ENCODE measurements around the gene EGF.

The EGF gene

DNA sequence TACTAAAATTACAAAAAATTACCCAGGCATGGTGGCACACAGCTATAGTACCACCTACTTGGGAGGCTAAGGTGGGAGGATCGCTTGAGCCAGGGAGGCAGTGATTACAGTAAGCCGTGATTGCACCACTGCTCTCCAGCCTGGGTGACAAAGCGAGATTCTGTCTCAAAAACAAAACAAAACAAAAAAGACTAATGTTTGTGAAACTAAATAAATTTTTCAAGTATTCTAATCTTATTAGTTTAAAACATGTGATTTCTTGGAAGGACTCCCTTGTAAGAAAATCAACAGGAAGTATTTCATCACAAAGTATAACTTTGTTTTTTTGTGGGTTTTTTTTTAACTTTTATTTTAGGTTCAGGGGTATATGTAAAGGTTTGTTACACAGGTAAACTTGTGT lies 89.6 kb downstream of the EGF start:
- no peak overlapping the region for H3K27ac ChIP-seq (ENCODE audit: low read depth, low read length)
- no peak overlapping the region for H3K4me3 ChIP-seq (ENCODE audit: insufficient read depth, low read length, poor library complexity, severe bottlenecking)

DNA sequence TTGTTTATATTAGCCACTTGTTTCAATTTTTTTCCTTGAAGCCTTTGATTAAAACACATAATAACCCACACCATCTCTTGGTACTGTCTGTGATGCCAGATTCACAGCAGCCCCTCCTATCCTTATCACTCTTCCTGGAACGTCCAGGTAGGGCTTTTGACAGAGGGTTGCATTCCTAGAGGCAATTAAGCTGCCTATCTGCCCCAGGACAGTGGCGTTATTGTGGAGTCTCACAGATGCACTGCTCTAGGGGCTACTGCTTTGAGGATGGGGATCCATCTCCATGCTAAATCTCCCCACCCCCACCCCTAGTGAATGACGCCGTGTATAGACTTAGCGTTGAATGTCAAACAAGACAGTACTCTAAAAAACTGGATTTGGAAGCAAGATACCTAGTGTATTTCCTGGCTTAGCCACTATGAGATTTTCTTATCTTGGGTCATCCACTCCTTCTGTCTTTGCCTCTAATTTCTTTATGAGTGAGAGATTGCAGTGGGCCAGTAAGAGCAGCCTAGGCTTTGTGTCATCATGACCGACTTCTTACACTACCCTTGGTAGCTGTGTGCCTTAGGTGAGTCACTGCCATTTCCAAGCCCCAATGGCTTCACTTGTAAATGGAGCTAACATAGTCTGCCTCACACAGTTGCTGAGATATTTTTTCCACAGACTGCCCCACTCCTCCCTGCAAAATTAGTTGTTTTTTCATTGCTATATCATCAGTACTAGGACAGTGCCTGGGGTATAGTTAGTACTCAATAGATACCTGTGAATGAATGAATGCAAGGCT lies 90.9 kb downstream of the EGF start:
- H3K4me3 ChIP-seq (ENCODE audit: insufficient read depth, low read length, poor library complexity, severe bottlenecking) = no peak overlapping the region
- no peak for TF ChIP-seq EZH2phosphoT487 (conservative IDR thresholded peaks at IDR 0.05; ENCODE audit: low read length)
- TF ChIP-seq, protein P1, sequence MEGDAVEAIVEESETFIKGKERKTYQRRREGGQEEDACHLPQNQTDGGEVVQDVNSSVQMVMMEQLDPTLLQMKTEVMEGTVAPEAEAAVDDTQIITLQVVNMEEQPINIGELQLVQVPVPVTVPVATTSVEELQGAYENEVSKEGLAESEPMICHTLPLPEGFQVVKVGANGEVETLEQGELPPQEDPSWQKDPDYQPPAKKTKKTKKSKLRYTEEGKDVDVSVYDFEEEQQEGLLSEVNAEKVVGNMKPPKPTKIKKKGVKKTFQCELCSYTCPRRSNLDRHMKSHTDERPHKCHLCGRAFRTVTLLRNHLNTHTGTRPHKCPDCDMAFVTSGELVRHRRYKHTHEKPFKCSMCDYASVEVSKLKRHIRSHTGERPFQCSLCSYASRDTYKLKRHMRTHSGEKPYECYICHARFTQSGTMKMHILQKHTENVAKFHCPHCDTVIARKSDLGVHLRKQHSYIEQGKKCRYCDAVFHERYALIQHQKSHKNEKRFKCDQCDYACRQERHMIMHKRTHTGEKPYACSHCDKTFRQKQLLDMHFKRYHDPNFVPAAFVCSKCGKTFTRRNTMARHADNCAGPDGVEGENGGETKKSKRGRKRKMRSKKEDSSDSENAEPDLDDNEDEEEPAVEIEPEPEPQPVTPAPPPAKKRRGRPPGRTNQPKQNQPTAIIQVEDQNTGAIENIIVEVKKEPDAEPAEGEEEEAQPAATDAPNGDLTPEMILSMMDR (IDR thresholded peaks at IDR 0.05; ENCODE audit: insufficient read depth, low read length, poor library complexity, severe bottlenecking) = no peak
- H3F3A ChIP-seq (ENCODE audit: insufficient read depth) = no peaks in the 10 kb centered on the region
- no peaks in the 10 kb centered on the region for H3K79me2 ChIP-seq (ENCODE audit: insufficient read depth, low read length)
- no peaks in the 10 kb centered on the region for H4K20me1 ChIP-seq (ENCODE audit: low read depth, low read length)
- no peaks in the 10 kb centered on the region for H3K9me3 ChIP-seq (ENCODE audit: insufficient read depth, low read length)
- H3K9ac ChIP-seq (ENCODE audit: low read length) = no peak overlapping the region
- no peaks in the 10 kb centered on the region for H3K9me2 ChIP-seq (replicated peaks; ENCODE audit: insufficient read depth, low read length)
- H3K27me3 ChIP-seq (ENCODE audit: low read length) = no peaks in the 10 kb centered on the region
- H2AFZ ChIP-seq (ENCODE audit: low read depth, low read length, severe bottlenecking) = no peak overlapping the region
- no peaks in the 10 kb centered on the region for H3K36me3 ChIP-seq (ENCODE audit: low read length)
- no peak overlapping the region for H3K4me2 ChIP-seq (ENCODE audit: low read depth, low read length, poor library complexity, severe bottlenecking)
- H3K27ac ChIP-seq (ENCODE audit: low read depth, low read length) = no peak overlapping the region

More for the DNA sequence above, 89.6 kb downstream of the EGF start:
- Histone ChIP-seq H3K79me2 (ENCODE audit: insufficient read depth, low read length) (no peaks in the 10 kb centered on the region), H2AFZ (ENCODE audit: low read depth, low read length, severe bottlenecking) (no peak overlapping the region), H3K9ac (ENCODE audit: low read length) (no peak overlapping the region), H3K9me3 (ENCODE audit: insufficient read depth, low read length) (no peaks in the 10 kb centered on the region), H3F3A (ENCODE audit: insufficient read depth) (no peaks in the 10 kb centered on the region), H3K27me3 (ENCODE audit: low read length) (no peaks in the 10 kb centered on the region), H3K4me2 (ENCODE audit: low read depth, low read length, poor library complexity, severe bottlenecking) (no peak overlapping the region), H4K20me1 (ENCODE audit: low read depth, low read length) (no peaks in the 10 kb centered on the region), H3K36me3 (ENCODE audit: low read length) (no peaks in the 10 kb centered on the region), H3K9me2 (replicated peaks; ENCODE audit: insufficient read depth, low read length) (no peaks in the 10 kb centered on the region)
- no peak for TF ChIP-seq EZH2phosphoT487 (conservative IDR thresholded peaks at IDR 0.05; ENCODE audit: low read length)
- TF ChIP-seq, protein P1 (IDR thresholded peaks at IDR 0.05; ENCODE audit: insufficient read depth, low read length, poor library complexity, severe bottlenecking) = no peak

DNA sequence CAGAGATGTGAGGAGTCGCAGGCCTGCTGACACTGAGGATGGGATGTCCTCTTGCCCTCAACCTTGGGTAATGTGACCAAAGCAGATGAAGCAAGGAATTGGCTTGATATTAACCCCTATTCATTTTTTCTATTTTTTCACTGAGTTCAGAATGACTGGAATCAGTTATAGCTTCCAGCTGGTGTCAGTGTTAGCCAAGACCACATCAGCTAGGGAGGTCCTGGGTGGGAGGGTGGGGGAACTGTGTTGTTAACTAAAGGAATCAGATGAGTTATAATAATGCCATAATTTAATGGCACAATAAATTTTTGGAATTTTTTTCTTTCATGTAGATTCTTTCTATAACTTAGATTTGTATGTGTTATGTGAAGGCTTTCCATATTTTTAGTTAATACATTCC lies 91.9 kb downstream of the EGF start:
- H3K27me3 ChIP-seq (ENCODE audit: low read length) = no peaks in the 10 kb centered on the region
- H3K4me3 ChIP-seq (ENCODE audit: insufficient read depth, low read length, poor library complexity, severe bottlenecking) = no peak overlapping the region
- TF ChIP-seq, protein P1 (IDR thresholded peaks at IDR 0.05; ENCODE audit: insufficient read depth, low read length, poor library complexity, severe bottlenecking) = no peak
- TF ChIP-seq EZH2phosphoT487 (conservative IDR thresholded peaks at IDR 0.05; ENCODE audit: low read length) = no peak
- H3K36me3 ChIP-seq (ENCODE audit: low read length) = no peaks in the 10 kb centered on the region
- H4K20me1 ChIP-seq (ENCODE audit: low read depth, low read length) = no peaks in the 10 kb centered on the region
- H3K9me3 ChIP-seq (ENCODE audit: insufficient read depth, low read length) = no peaks in the 10 kb centered on the region
- no peak overlapping the region for H2AFZ ChIP-seq (ENCODE audit: low read depth, low read length, severe bottlenecking)
- H3K27ac ChIP-seq (ENCODE audit: low read depth, low read length) = no peak overlapping the region
- H3F3A ChIP-seq (ENCODE audit: insufficient read depth) = no peaks in the 10 kb centered on the region
- H3K9ac ChIP-seq (ENCODE audit: low read length) = no peak overlapping the region
- H3K79me2 ChIP-seq (ENCODE audit: insufficient read depth, low read length) = no peaks in the 10 kb centered on the region
- no peaks in the 10 kb centered on the region for H3K9me2 ChIP-seq (replicated peaks; ENCODE audit: insufficient read depth, low read length)
- H3K4me2 ChIP-seq (ENCODE audit: low read depth, low read length, poor library complexity, severe bottlenecking) = no peak overlapping the region

All from SU-DHL-6 (cell line).